Measurements from ENCODE around the gene GNG5. TPM values are rescaled to one million over a fixed set of nuclear protein-coding genes. Genes with fewer than 3 reads are reported as not detected.

Gene GNG5
- total and polyA plus RNA-seq, 2 experiments from 2014 or later = 71.5 to 674 TPM

GRCh38 chr1:84489766-84490165 lies 16.6 kb downstream of the GNG5 start:
- H3K79me2 ChIP-seq (replicated peaks; ENCODE audit: insufficient read depth) = peaks cover 27% of the 10 kb centered on the region
- H3K4me3 ChIP-seq = no peak overlapping the region
- H3K4me2 ChIP-seq = no peak overlapping the region
- H3K27ac ChIP-seq (ENCODE audit: low read depth) = no peak overlapping the region
- Mint-ChIP-seq H3K27me3 (ENCODE audit: insufficient read depth, low read depth, poor library complexity) (peaks cover 2% of the 10 kb centered on the region), H3K4me3 (no peak overlapping the region), H3K27ac (no peak overlapping the region), H3K4me1 (no peaks in the 10 kb centered on the region), H3K36me3 (ENCODE audit: low read depth) (peaks cover 46% of the 10 kb centered on the region), H3K9me3 (no peaks in the 10 kb centered on the region)
- H3K9me2 ChIP-seq (ENCODE audit: insufficient read depth) = no peaks in the 10 kb centered on the region
- no peaks in the 10 kb centered on the region for H3F3A ChIP-seq (replicated peaks; ENCODE audit: low read depth)
- TF ChIP-seq ZNF462 (CRISPR knock-in tag; IDR thresholded peaks at IDR 0.05) (no peak), ZNF331 (CRISPR knock-in tag; IDR thresholded peaks at IDR 0.05; ENCODE audit: low read depth) (no peak), CTCF (conservative IDR thresholded peaks at IDR 0.05; ENCODE audit: low read depth in 2 of 2) (no peak), CREB1 (CRISPR knock-in tag; IDR thresholded peaks at IDR 0.05; ENCODE audit: low read depth) (no peak), NANOG (IDR thresholded peaks at IDR 0.05; ENCODE audit: borderline replicate concordance) (no peak), STAT1 (IDR thresholded peaks at IDR 0.05; ENCODE audit: unreplicated experiment) (no peak), EZH2phosphoT487 (IDR thresholded peaks at IDR 0.05; ENCODE audit: unreplicated experiment) (no peak), JUNB (IDR thresholded peaks at IDR 0.05; ENCODE audit: unreplicated experiment) (no peak), POLR2AphosphoS5 (IDR thresholded peaks at IDR 0.05; ENCODE audit: low read depth) (no peak), EZH2 (IDR thresholded peaks at IDR 0.05; ENCODE audit: low read depth, unreplicated experiment) (no peak), REST (IDR thresholded peaks at IDR 0.05; ENCODE audit: unreplicated experiment) (no peak), ZNF114 (CRISPR knock-in tag; IDR thresholded peaks at IDR 0.05) (no peak), ETS1 (IDR thresholded peaks at IDR 0.05) (no peak)
- no peak overlapping the region for H2AFZ ChIP-seq
- 0 out of 2 replicates have a peak, but pooled peaks cover 5% of the 10 kb centered on the region for H4K20me1 ChIP-seq (replicated peaks; ENCODE audit: insufficient read depth)
- H3K4me1 ChIP-seq (ENCODE audit: insufficient read depth) = no peaks in the 10 kb centered on the region
- ATAC-seq (no peak), DNase-seq (ENCODE audit: low spot score) (no peak)
- H3K27me3 ChIP-seq (ENCODE audit: insufficient read depth) = no peaks in the 10 kb centered on the region
- H3K36me3 ChIP-seq (ENCODE audit: insufficient read depth) = peaks cover 17% of the 10 kb centered on the region

Measured in GM23338 (cell line).